MM.1S (cell line): ENCODE measurements around the gene PTPRA.

Experiments
- EZH2 ChIP-seq: fragments of 300-600 bp; sonication (generic); optimal IDR thresholded peaks from 2 replicates; pipeline ENCODE3; 2017; ENCODE audit warnings: low read depth, mild to moderate bottlenecking, antibody characterized with exemption, low read length, mixed read lengths
- EZH2phosphoT487 ChIP-seq: fragments of 300-600 bp; sonication (generic); IDR thresholded peaks from 2 replicates; pipeline ENCODE4 v1.6.1; 2018; ENCODE audit warnings: antibody characterized with exemption, low read length
- TF ChIP-seq, protein P1 (sequence below): fragments of 300-600 bp; sonication (generic); IDR thresholded peaks from 2 replicates; pipeline ENCODE4 v1.5.1; 2016; ENCODE audit warnings: antibody characterized with exemption, low read length, mixed read lengths

DNA sequence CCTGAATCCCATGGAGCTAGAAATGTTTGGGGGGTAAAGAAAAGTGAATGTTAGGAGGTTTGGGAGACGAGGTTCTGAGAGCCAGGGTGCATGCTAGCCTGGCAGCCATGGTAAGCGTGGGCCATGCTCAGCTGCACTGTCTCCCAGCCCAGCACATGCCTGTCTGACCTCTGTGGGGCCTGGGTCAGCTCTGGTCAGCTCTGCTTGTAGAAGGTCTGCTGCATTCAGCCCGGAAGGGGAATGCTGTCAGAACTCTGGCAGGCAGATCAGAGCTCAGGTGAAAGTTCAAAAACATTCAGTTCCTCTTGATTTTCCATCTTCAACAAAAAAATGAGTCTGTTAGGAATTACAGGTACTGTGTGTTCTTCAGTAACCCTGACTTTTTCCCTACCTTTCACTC, 164.4 kb downstream of the PTPRA start:
- TF ChIP-seq, protein P1, sequence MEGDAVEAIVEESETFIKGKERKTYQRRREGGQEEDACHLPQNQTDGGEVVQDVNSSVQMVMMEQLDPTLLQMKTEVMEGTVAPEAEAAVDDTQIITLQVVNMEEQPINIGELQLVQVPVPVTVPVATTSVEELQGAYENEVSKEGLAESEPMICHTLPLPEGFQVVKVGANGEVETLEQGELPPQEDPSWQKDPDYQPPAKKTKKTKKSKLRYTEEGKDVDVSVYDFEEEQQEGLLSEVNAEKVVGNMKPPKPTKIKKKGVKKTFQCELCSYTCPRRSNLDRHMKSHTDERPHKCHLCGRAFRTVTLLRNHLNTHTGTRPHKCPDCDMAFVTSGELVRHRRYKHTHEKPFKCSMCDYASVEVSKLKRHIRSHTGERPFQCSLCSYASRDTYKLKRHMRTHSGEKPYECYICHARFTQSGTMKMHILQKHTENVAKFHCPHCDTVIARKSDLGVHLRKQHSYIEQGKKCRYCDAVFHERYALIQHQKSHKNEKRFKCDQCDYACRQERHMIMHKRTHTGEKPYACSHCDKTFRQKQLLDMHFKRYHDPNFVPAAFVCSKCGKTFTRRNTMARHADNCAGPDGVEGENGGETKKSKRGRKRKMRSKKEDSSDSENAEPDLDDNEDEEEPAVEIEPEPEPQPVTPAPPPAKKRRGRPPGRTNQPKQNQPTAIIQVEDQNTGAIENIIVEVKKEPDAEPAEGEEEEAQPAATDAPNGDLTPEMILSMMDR: no peak
- TF ChIP-seq EZH2phosphoT487 (no peak), EZH2 (no peak)
